T-helper 2 cell treated with Interferon-gamma antibody and Interleukin-4, amounts not matched to agents 100 ng/mL and 5 ng/mL, for 36 hours (primary cell): Measurements from ENCODE around the gene ACTBL2. TPM values are rescaled to one million over a fixed set of nuclear protein-coding genes. Genes with fewer than 3 reads are reported as not detected.
"Not testable (repeated sequence)": the region's sequence is repeated elsewhere in the genome, so short reads cannot be mapped to it uniquely, and the experiment has no call there.

Experiments
- intact Hi-C: fragments of 100-400 bp; cut with micrococcal nuclease; formaldehyde crosslinking; loops from one replicate; pipeline ENCODE4 v1.15.1; 2023
- total RNA-seq: library from RNA; stranded (reverse); gene quantifications from 2 replicates; pipeline ENCODE4 v1.2.3, GENCODE V29; 2022

ACTBL2 gene
- total RNA-seq: not detected in 2 replicates

DNA sequence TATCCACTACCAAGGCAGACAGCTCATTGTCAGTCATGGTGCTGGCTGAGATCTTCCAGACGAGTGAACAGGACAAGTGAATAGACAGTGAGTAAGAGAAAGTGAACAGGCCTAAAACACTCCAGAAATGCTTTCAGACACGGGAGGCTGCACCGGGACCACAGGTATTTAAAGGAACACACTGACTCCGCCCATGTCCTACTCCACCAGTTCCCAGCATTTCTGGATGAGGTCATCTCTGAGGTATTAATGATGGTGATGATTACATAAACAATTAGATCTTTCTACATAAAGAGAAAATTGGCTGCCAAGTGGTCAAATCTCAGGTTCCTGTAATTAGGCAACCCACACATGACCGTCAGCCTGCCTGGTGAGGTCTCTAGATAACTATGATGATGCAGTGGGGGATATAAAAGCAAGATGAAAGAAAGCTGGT is at the start of gene ACTBL2:
Gene ACTBL2 (minus strand): TSS at position 141 of the 436 bp plus-strand sequence. CDS start 104 bp downstream, at position 37.
- intact Hi-C loops: no loop called here

DNA sequence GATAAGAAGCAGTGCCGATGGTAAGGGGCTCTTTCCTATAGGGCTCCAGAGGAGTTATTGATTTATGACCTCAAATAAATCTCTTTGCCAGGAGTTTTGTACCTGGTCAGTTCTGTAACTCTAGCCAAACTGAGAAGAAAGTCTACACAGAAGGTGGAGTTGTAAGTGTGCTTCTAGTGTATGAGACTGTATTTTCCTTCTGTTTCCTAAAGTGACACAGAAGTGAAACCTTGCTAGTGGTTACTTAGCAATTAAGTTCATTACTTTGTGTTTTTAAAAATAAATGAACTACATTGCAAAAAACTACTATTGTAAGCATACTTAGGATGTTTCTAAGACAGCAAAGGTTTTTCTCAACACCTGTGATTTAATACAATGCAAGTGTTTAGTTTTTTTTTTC is 48.7 kb upstream of the ACTBL2 start:
- intact Hi-C loops: no loop called here

DNA sequence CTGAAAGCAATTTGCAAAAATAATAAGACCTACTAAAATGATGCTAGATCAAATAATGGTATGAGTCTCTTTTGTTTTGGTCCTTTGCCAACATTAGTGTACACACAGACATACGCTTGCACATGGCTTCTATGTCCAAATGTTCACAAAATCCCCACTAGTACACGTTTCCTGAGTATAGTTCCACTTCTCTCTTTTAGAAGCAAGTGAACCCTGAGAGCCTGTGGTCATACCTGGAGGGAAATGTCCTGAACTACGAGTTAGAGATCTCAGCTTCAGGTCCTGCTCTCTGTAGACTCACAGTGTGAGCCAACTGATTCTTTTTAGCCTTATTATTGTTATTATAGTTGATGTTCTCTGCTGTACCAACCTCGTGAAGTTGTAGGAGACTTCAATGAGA is 47.3 kb upstream of the ACTBL2 start:
- intact Hi-C loops: no loop called here

DNA sequence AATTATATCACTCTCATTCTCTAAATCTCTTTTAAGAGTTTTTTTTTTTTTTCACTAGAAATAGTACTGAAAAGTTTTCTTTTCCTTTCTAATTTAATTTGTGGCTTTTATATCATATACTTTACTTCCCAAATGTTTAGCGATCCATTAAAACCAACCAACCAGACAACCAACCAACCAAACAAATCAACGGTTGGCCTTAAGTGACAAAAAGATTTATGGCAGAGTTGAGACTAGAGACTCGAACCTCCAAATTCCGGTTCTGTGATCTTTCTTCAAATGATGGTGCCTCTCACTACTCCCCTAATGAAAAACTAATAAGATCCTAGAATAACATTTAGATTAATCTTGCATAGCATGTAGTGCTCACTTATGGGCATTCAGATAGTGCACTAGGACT is 45.3 kb upstream of the ACTBL2 start:
- intact Hi-C loops: no loop called here

DNA sequence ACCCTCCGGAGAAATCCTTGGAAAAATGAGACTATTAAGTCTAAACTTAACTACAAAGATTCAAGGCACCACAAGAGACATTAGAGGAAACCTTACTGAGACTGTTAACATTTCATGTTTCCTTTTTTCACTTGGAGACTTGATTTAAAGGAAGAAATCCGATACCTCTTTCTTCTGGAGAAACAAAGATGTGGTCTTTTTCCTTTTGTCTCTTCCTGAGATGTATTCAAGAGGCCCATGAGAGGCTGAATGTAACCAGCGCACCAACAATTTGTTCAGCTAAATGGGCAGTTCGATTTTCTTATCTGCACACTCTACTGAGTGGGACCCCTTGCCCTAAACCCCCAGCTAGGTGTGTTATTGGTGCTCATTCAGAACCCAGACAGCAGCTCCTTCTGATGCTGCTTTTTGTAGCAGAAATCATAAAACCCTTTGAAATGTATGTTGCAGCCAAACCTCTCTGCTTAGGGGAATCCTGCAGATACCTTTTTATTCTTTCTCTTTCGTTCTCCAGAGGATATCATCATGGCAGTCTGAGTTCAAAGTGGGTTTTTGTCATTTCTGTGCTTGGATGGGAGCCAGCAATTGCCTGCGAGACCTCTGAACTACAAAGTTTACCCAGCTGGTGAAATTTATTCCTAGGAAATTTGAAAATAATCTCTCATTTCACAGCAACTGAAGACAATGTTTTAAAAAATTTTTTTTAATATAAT is 41.9 kb upstream of the ACTBL2 start:
- intact Hi-C loops: no loop called here

DNA sequence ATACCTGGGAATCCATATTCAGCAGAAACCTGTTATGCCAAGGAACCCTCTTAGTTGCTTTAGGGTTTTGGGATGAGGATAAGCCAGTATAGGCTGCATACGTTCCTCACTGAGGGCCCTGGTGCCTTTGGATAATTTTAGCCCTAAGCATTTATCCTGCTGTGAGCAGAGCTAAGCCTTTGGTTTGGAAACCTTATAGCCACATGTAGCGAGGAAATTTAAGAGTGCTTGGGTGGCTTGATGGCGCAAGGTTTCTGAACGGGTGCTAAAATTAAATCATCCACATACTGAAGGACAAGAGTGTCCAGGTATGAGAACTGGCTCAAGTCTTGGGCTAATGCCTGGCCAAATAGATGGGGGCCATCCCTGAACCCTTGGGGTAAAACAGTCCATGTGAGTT is 39.9 kb upstream of the ACTBL2 start:
- intact Hi-C loops: not testable (repeated sequence)

DNA sequence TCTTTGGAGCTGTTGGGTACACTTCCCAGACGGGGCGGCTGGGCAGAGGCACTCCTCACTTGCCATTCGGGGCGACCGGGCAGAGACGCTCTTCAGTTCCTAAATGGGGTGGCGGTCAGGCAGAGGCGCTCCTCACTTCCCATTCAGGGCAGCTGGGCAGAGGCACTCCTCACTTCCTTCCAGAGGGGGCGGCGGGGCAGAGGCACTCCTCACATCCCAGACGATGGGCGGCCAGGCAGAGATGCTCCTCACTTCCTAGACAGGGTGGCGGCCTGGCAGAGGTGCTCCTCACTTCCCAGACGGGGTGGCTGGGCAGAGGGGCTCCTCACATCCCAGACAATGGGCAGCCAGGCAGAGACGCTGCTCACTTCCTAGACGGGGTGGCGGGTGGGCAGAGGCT is 35.8 kb upstream of the ACTBL2 start:
- intact Hi-C loops: not testable (repeated sequence)

DNA sequence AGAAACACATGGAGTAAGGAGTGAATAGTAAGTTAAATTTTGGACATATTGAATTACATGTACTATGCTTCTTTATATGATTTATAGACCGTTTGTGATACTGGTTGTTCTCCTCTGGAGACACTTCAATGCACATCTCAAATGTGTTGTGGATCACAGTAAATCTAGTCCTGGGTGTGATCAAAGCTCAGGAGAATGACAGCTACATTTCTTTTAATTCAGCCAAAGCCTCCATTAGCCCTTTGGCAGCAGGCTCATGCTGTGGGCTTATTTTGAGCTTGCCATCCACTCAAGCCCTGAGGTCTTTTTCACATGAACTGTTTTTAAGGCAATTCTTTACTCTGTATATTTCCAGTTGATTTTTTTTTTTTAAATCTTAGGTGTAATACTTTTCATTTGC is 34.6 kb upstream of the ACTBL2 start:
- intact Hi-C loops: no loop called here

DNA sequence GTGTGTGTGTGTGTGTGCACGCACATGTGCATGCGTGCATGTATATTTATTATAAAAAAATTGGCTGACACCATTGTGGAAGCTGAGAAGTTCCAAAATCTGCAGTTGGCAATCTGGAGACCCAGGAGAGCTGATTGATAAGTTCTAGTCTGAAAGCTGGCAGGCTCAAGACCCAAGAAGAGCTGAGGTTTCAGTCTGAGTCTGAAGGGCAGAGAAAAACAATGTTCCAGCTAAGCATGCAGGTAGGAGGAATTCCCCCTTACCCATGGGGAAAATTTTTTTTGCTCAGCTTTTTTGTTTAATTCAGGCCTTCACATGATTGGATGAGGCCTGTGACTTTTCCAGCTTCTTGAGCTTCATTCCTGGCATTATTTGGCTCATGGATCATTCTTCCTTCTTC is 31.2 kb upstream of the ACTBL2 start:
- intact Hi-C loops: no loop called here

DNA sequence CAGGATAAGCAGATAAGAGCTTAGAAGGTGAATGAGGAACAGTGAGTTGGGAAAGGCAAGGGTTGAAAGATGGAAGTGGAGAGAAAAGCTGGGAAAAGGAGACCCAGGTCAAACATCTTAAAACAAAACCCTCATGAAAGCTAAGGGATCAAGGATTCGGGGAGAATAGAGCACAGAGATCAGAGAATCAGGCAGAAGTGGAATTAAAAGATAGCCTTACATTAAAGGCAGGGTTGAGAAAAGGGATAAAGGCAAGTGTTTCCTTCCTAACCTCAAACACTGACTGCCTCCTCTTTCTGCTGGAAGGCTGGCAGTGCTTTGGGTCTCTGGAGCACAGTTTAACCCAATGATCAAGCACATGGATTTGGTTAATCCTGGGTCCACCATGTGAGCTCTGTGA is 28.7 kb upstream of the ACTBL2 start:
- intact Hi-C loops: no loop called here

DNA sequence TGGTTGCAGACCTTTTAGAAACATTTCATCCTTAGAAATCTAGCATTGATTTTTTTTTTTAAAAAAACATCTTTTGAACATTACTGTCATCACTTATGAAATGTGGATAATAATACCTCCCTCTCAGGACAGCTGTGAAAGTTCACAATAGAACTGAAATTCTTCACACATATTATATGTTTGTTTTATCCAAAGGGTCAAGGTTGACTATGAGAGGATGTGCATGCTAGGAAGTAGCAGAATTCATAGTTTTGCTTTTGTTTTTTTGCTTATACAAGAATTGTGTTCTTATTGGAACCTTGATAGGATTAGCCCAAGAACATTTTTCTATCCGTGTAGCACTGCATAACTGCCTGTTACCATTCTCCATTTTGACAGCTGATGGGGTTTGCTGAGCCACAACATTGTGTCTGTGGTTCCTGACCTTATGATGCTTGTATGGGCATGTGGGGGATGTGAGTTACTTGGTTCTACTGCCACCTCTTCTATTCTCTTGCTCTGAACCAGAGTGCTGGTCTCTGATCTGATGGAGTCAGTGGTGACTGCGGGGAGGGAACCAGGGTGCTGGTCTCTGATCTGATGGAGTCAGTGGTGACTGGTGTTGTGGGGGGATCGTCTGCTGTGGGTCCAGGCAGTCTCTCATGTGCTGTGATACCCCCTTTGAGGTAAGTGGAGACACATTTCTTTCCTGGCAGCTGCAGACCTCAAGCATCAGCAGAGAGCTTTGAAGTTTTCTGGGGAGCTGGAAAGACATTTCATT is 27.1 kb upstream of the ACTBL2 start:
- intact Hi-C loops: no loop called here

DNA sequence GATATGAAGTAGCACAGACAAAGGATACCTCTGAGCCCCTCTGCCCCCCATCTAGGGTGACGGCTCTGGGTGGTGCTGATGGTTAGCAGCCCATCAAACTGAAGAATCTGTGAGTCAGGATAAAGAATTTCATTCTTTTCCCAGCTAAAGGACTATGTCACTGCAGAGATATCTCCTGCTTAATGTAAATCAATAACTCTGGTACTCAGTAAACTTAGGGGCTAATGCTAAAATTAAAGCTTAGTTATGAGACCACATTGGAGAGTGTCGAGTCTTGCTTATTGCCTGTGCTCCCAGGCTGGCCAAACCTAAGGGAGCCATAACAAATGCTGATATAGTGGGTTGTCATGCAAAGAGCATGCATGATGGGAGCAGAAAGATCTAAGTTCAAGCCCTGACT is 25.6 kb upstream of the ACTBL2 start:
- intact Hi-C loops: no loop called here

DNA sequence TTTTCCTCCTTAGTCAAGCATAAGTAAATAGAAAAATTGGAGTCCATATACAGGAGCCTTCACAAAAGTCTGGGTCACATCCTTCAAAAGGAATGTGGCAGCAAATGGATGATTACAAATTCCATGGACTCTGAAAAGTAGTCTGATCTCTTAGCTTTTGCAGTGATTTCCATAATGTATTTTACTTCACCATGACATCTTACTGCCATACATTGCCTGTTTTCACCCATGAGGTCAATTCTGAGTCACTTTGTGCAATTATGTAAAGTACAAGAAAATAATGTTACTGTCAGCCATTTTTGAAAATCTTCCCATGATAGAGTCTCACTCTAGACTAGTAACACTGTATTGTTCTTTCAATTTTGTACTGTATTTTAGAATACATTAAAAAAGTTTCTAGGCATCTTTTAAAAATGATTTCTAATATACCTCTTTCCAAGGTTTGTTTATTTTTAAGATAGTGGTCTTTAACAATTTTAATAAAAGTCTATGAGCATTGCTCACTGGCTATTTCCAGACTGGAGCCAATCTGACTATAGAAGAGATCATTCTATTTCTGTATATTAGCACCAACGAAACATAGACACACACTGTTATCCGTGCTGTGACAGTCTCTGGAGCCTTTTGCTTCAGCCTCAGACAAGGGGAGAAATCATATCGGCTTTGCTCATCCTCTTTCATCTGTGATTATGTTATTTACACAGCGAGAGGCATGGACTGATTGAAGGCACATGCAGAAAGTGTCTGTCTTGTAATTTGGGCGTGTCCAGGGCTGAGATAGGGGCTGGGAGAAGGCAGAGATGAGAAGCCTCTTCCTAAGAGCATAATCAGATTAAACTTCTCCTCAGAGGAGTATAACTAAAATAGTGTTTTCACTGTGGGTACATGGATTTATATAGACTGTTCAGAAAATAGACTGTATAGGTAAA is 22.9 kb upstream of the ACTBL2 start:
- intact Hi-C loops: no loop called here

DNA sequence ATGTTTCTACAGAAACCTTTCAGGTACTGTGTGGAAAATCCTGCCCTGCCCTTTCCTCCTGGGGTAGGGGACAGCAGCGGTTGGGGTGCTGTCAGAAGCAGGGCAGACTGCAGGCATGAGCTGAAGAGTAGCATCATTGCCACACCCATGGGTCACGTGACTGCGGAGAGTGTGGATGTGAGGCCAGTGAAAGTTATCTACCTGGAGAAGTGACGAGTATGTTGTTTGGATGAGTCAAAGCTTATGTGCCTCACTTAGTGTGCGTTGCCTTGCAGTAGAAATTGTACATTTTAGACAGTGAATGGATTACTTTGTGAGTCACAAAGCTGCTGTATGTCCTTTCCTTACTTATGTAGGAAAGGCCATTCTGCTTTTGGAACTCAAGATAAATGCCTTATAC is 21.7 kb upstream of the ACTBL2 start:
- intact Hi-C loops: no loop called here

DNA sequence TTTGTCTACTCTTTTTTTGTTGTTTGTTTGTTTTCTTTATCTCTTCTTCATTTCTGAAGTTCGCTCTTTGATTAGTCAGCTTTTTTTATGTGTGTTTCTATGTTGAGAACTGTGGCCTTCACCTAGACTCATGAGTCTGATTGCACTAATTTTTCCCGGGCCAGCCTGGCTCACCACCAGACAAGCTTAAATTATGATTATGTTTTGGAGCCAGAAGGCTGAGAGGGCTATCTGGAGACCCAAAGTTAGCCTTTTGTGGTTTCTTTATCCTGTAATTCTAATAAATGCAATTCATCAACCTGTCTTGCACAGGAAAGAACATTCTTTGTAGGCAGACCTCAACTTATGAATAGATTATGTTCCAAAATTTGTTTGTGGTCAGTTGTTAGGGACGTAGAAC is 20.8 kb upstream of the ACTBL2 start:
- intact Hi-C loops: no loop called here

DNA sequence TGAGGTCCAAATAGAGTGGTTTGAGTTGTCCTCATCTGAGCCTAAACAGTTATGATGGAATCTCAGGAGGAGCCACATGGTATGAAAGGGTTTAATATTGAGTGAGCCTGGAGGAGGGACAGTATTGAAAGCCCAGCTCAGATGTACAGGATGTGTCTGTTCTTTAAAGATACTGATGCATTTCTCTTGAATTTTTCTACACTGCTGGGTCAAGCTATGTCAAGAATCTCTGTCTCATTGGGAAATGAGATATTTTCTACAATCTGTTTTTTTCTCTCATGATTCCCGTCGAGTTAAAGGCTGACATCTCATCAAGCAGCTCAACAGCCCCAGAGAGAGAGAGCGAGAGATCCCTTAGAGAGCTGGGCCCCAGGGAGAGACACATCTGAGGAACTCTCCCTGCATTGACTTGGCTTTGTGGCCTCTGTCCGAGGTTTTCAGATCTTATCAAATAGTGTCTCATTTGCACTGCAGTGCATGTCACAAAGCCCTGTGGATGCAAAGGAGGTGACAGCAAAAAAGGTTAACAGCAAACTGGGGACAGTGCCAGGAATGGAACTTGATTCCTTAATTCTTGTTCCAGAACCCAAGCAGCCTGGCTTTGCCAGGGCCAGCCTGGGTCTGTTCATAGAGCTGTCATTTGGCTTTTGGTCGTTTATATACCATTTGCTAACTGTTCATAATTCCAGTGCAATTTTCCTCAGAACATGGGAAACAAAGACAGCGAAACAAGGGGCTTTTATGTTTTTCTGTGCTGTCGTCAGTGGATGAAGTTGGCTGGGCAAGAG is 19.0 kb upstream of the ACTBL2 start:
- intact Hi-C loops: no loop called here

DNA sequence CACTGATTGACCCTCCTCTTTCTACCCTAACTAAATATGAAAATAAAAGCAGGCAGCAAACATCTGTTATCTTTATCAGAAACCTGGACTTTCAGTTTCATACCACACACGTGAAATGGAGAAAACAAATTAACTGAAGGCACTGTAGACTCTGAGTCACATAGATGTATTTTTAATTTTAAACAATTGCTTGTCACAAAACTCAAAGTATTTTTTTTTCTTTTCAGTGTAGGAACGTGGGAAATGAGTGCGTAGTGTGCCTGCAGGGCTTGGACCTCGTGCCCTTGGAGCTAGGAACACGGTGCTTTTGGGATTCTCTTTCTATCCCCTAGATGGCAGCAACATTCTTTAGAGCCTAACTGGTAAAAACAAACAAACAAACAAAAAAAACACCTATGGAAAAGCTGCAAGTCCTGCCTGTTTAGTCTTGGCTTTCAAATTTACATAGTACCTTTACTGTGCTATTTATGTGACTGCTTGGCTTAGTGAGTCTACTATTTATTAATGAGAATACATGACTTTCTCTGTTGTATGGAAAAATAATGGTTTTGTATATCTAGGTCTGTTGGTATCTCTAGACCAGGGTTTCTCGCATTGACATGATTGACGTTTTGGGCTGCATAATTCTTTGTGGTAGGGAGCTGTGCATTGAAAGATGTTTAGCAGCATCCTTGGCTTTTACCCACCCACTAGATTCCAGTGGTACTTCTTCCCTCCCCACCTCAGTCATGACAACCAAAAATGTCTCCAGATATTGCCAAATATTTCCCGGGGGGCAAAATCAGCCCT is 16.8 kb upstream of the ACTBL2 start:
- intact Hi-C loops: loop anchor here (1.0 to 10.0 kb wide), 3 partner anchors 200 to 961 kb away; partner anchors contain the start of gene PLK2

DNA sequence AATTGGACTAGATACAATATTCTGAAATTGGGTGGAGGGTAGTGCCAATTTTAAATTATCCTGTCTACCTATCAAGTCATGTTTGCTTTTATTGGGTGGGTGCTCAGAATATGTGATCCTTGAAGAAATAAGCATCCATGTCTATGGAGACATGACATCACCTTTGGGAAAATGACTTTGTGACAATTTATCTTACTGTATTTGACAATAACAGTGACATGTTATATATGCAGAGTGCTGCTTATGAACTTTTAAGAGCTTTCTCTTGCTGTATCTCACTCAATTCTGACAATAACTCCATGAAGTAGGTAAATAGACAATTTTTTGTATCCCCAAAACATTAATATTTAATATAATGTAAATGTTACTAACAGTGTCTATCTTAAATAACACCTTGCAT is 15.1 kb upstream of the ACTBL2 start:
- intact Hi-C loops: loop anchor here (10.0 kb wide), 1 partner anchor 277 kb away; no protein-coding TSS in a partner anchor

DNA sequence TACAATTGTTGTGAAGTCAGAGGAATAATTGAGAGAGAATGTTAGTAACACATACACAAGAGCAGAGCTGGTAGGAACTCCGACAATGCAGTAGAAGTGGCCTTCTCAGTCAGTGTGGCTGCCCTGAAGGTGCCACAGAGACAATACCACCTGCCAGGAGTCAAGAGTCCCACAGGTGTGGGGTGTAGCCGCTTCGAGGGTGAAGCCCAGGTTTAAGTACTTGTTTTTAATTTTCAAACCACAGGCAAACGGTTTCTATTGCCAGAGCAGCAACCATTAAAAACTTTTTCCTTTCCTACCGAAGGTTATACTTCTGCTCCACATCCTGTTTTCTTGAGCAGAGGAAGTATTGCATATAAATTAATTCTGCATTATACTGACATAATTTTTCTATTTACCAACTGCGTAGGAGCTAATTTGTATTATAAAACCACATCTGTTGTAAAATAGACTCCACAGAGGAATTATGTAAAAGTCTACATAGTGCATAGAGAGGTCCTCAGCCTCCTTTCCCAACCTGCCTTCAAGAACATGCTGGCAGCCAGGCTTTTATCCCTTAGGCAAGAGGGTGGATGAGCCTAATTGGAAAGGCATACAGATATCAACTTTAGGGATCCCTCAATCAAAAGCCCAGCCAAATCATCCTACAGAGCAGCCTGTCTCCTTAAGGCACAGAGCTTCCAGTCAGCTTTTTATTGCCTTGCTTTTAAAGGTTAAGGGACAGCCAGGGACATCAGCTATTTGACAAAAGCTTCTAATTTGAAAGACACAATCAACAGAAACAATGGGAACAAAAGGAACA is 12.9 kb upstream of the ACTBL2 start:
- intact Hi-C loops: loop anchor here (2.0 to 10.0 kb wide), 2 partner anchors 113 to 279 kb away; no protein-coding TSS in a partner anchor
